HG02870 (cell line): ENCODE results near the gene MYO1C.
"Not testable (repeated sequence)": the region's sequence is repeated elsewhere in the genome, so short reads cannot be mapped to it uniquely, and the experiment has no call there.

ENCODE experiments used
- ATAC-seq: cut with Tn5 transposase; IDR thresholded peaks from one replicate; pipeline ENCODE4 v1.9.1; 2021; ENCODE audit warnings: mild to moderate bottlenecking, moderate library complexity; ENCODE audit not compliant: unreplicated experiment

MYO1C gene

DNA sequence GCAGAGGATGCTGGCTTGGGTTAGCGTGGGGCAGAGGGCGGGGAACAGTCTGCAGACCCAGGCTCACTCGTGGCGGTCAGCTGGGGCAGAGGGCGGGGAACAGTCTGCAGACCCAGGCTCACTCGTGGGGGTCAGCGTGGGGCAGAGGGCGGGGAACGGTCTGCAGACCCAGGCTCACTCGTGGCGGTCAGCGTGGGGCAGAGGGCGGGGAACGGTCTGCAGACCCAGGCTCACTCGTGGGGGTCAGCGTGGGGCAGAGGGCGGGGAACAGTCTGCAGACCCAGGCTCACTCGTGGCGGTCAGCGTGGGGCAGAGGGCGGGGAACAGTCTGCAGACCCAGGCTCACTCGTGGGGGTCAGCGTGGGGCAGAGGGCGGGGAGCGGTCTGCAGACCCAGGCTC, 16.2 kb upstream of the MYO1C start:
- not testable (repeated sequence) for ATAC-seq

- ATAC-seq: no peak
Observed at GRCh38 chr17:1506649-1507267, 14.3 kb upstream of the MYO1C start.

DNA sequence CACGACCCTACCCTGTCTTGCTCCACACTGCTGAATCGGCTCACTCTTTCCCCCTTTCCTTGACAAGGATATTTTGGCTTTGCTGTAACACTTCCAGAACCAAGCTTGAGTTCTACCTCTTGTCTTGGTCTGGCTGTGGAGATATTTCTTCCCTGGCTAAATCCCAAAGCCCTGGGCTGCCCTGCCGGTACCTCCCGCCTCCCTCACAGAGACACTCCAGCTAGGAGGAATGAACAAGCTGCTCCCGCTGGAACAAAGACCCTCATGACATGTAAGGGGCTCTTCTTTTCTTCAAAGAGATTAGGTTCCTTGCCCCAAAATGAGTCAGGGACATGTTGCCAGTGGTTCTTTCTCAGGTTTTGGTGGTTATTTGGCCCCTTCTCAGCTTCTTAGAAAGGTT, 13.1 kb upstream of the MYO1C start:
- ATAC-seq: no peak

DNA sequence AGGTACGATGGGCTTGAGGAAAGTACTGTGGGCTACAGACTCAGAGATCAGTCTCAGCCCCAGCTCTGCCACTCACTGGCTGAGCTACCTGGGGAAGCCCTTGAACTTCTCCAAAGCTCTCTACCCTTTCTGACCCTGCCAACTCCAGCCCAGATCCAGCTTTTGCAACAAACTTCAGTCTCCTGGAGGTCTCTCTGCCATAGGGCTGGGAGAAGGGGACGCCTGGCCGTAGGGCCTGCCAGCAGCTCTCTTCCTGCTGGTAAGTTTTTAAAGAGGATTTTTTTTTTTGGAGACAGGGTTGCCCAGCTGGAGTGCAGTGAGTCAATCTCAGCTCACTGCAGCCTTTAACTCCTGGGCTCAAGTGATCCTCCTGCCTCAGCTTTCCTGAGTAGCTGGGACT, 12.4 kb upstream of the MYO1C start:
- ATAC-seq: no peak

DNA sequence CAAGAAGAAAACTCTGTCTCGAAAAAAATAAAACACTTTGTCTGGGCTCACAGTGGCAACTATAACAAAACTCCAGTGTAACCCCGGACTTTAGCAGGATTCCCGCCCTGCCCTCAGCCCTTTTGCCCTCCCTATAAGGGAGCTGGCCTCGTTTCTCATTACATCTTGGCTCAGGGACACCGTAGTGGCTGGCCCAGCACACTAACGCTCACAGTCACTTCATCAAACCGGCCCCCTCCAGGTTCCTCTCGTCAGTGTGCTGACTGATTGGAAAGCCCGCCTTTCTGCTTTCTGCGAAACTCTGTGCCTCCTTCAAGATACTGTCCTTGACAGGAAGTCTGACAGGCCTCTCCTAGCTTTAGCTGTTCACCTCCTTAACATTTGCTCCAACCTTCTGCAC, 11.2 kb upstream of the MYO1C start:
- ATAC-seq: no peak

DNA sequence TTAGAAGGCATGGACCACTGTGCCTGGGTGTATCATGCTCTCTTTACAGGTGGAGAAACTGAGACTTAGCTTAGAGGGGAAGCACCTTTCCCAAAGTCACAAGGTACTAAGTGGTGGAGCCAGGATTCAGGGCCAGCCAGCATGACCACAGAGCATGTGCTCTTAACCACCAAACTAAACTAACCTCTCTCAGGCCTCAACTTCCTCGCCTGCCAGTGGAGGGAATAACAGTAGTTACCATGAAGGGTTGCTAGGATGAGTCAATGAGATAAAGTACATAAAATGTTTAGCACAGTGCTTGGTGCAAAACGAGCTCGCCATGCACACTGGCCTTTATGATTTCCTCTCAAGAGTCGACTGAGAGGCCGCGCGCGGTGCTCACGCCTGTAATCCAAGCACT, 6.4 kb upstream of the MYO1C start:
- ATAC-seq: no peak

DNA sequence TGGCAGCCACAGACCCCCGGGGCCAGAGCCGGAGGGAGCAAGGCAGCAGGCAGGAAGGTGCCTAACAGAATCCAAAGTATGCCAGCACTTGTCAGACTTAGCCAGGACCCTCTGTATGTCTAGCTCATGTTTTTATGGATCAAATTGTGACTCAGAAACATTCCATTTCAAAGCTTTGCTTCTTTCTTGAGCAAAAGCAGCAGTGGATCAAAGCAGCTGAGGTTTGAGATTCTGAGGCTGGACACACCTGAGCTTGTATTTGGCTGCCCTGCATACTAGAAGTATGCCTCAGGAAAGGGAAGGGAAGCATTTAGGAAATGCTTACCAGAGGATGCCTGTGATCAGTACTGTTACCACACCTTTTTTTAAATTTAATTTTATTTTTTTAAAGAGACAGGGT, 5.7 kb upstream of the MYO1C start:
- no peak for ATAC-seq

DNA sequence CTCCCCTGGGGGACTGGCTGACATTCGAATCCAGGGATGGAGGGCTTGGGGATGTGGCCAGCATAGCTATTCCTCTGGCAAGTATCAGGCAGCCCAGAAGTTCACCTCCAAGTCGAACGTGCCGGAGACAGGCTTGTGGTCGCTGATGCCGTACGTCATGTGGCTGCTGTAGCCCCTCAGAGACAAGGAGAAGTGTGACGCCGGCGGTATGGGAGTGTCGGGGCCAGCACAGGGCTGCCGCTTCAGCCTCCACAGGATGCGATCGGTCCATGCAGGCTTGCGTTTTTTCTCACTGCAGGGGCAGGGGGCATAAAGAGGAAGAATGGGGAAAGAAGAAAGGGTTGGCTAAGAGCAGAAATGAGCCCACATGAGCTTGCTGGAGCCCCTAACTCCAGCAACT, 5.3 kb upstream of the MYO1C start:
- ATAC-seq: no peak

DNA sequence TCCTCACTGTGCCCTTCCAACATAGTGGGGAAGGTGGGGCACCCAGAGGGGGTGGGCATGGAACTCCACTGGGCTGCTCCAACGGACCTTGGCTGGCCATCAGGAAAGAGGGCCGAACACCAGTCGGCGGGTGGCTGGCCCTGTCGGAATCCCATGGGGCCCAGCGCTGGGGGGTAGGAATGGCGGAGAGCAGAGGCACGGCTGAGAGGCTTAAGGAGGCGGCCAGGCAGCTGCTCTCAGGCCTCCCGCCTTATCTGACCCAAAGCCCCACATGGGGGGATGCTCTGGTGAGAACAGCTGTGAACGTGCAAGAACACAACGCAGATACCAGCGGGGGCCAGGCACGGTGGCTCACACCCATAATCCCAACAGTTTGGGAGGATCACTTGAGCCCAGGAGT, 4.4 kb upstream of the MYO1C start:
- no peak for ATAC-seq

GRCh38 chr17:1495265-1495989, 2.9 kb upstream of the MYO1C start:
- ATAC-seq: no peak

GRCh38 chr17:1494736-1495253, 2.3 kb upstream of the MYO1C start:
- ATAC-seq: no peak

DNA sequence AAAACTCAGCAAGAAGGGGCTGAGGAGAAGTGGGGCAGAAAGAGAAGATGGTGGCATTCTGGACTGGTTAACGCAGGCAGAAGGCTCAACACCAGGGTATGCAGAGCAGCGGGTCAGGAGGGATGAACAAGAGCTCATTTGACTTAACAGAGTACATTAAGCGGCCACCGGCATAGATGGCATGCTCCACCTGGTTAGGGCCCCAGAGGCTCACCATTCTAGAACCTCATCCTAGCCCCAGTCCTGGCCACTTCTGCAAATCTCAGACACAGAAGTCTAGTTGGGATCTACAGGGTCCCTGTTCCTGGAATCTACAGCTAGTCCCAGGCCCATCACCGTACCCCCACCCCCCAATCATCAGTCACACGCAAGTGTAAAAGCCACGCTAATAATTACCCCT, 1.7 kb upstream of the MYO1C start:
- no peak for ATAC-seq

GRCh38 chr17:1493291-1493980, 950 bp upstream of the MYO1C start:
- ATAC-seq: no peak

DNA sequence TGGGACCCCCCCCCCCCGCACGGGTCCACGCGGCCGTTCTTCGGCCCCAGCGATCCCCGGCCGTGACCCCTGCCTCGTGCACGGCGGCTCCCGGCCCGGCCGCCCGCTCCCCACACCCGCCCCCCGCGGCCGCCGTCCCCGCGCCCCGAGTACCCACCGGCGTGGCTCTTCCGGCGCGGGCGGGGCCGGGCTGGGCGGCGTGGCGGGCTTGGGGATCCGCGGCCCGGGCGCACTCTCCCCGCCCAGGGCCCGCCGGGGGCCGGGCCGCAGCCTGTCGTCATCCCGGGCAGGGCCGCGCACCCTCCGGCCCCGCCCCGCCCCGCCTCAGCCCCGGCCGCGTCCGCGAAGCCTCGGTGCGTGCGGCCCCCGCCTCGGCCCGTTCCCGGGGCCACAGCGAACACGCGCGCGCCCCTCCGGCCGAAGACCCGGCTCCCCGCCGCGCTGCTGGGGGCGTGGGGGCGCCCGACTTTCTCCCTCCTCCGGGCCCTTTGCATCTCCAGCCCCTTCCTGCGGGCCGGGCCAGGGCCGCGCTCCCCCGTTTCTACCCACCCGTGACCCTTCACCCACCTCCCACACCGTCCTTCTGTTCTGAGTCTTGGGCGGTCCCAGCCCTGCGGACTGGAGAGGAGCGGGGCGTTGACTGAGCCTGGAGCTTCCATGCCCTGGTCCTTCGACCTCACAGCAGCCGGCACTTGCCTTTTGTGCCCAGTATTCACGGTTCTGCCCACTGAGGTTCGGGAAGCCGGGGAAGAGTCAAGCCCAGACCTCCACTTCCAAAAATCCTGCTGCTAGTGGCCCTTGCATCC, 840 bp downstream of the MYO1C start:
- peak; percentile 50 for ATAC-seq

DNA sequence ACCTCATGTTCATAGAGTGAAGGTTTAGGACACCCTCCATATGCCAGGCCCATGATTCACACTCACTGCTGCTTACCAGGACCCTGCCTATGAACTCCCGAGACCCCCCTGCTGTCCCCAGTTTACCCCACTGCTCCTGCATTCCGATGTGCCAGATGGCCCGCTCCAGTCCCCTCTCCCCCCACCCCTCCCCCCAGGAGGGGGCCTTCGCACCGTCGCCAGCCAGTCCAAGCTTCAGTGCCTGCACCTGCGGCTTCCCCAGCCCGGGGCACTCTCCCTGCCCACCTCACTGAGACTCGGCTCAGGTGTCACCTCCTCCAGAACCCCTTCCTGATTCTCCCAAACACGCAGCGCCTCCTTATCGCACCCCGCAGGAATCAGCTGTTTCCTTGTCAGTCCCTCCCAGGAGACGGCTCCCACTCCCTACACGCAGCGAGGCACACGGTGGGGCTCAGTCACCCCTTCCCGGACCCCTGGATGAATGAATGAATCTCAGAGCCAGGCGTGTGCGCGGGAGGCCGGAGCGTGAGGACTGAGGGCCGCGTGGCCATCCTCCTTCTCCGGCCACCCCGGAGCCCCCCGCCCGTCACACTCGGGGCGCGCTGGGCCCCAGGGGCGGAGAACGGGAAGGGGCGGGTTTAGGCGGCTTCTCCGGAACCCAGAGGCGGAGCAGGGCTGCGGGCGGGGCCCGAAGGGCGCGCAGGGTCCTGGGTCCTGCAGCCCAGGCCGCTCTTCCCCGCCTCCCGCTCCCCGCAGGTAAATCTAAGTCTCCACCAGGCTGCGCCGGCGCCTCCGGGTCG, 1.6 kb downstream of the MYO1C start:
- peak; percentile 45 for ATAC-seq

DNA sequence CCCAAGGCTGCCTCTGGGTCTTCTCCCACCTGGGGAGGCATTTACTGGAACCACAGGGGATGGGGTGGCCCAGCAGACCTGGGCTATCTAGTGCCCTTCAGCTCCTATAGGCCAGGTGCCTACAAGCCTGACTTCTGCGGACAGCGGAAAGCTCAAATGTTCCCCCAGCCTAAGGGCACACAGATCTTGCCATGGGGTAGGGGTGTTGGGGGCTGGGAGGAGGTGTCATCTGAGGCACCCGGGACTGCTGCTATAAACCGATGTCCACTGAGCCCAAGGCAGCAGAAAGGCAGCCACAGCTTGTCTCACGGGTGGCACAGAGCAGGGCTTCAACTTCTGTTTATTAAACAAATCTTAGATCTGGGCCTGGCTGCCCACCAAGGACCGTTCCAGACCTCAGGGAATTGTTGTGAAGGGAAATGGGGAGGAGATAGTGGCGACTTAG, 3.6 kb downstream of the MYO1C start:
- no peak for ATAC-seq

GRCh38 chr17:1487939-1488825, 4.3 kb downstream of the MYO1C start:
- ATAC-seq: no peak

GRCh38 chr17:1486802-1487695, 5.4 kb downstream of the MYO1C start:
- ATAC-seq: no peak
